HUES64 (cell line): Measurements from ENCODE around the gene REEP5.
"Not testable (repeated sequence)": the region's sequence is repeated elsewhere in the genome, so short reads cannot be mapped to it uniquely, and the experiment has no call there.

ENCODE experiments used
- H3K27ac ChIP-seq: 2 replicates; pipeline ENCODE4 v1.7.0; 2013; ENCODE audit warnings: low read depth, low read length, inconsistent platforms
- H3K27me3 ChIP-seq: 2 replicates; pipeline ENCODE4 v1.6.1; 2013; ENCODE audit warnings: mild to moderate bottlenecking, low read length; ENCODE audit not compliant: insufficient read depth
- H3K36me3 ChIP-seq: 2 replicates; pipeline ENCODE4 v1.6.1; 2013; ENCODE audit warnings: mild to moderate bottlenecking, low read length; ENCODE audit not compliant: insufficient read depth
- H3K4me1 ChIP-seq: 2 replicates; pipeline ENCODE4 v1.6.1; 2013; ENCODE audit warnings: mild to moderate bottlenecking, low read length, moderate library complexity; ENCODE audit not compliant: insufficient read depth
- H3K4me3 ChIP-seq: 2 replicates; pipeline ENCODE4 v1.5.1; 2013; ENCODE audit warnings: mild to moderate bottlenecking, low read length, moderate library complexity
- H3K9ac ChIP-seq: 2 replicates; pipeline ENCODE4 v1.6.1; 2013; ENCODE audit warnings: mild to moderate bottlenecking, low read depth, low read length
- H3K9me3 ChIP-seq: 2 replicates; pipeline ENCODE4 v1.6.1; 2013; ENCODE audit warnings: low read depth, low read length; ENCODE audit not compliant: insufficient read depth
- WGBS: fragments of 150-250, 120-280 bp; methylation state at CpG from one replicate; pipeline ENCODE4 v1.1.7; 2013; ENCODE audit warnings: missing lambda C conversion rate; 5-methylcytosine and 5-hydroxymethylcytosine counted together

Gene REEP5

DNA sequence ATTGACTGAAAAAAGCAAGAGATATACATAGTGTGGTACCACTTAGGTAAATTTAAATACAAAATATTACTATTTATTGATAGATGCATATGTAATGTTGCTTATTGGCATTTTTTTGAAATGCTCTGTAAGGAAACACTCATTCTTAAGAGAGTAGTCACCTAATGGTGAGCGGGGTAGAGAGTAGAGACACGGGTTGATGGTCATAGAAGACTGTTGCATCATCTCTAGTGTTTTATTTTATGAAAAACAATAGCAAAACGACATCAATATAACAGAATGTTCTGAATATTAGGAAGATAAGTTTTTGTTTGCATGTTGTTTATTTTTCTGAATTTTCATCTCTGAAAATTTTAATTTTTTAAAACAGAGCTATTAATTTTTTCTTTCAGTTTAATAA is 56.9 kb downstream of the REEP5 start:
- Histone ChIP-seq H3K4me3 (no peak overlapping the region), H3K27me3 (no peaks in the 10 kb centered on the region), H3K9ac (no peak overlapping the region), H3K36me3 (peaks cover 77% of the 10 kb centered on the region), H3K4me1 (peaks cover 6% of the 10 kb centered on the region), H3K9me3 (no peaks in the 10 kb centered on the region), H3K27ac (no peak overlapping the region)
- WGBS: 98% methylated on average over 3 of the region's 3 CpGs

DNA sequence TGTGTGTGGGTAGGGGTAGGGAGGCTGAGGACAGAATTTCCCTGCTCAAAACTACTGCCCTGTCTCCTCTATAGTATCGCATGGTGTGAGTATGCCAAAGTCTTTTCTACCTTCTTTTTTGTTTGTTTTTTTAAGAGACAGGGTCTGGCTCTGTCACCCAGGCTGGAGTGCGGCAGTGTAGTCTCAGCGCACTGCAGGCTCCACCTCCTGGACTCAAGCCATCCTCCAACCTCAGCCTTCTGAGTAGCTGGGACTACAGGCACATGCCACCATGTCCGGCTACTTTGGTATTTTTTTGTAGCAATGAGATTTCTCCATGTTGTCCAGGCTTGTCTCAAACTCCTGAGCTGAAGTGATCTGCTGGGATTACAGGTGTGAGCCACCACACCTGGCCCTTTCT is 58.5 kb downstream of the REEP5 start:
- no peak overlapping the region for H3K27ac ChIP-seq
- H3K27me3 ChIP-seq: peaks cover 5% of the 10 kb centered on the region; the same call in 1 of the 2 replicates
- no peaks in the 10 kb centered on the region for H3K9me3 ChIP-seq
- peaks cover 6% of the 10 kb centered on the region for H3K4me1 ChIP-seq
- no peak overlapping the region for H3K4me3 ChIP-seq
- H3K36me3 ChIP-seq: peaks cover 61% of the 10 kb centered on the region
- H3K9ac ChIP-seq: no peak overlapping the region
- 94% methylated on average over 3 of the region's 4 CpGs for WGBS

DNA sequence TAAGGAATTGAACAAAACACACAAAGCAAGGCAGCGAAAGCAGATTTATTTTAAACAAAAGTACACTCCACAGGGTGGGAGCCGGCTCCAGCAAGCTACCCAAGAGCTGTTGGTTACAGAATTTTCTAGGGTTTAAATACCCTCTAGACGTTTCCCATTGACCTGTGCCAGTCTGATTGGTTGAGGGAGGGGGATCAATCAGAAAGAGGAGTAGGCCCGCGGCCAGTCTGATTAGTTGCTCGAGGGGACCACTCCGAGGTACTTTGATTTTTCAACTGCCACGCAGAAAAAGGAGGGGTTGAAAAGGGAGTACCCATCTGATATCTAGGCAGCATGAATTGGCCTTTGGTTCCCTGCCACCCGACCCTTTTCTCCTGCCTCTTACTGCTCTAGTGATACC is 59.9 kb downstream of the REEP5 start:
- peaks cover 46% of the 10 kb centered on the region for H3K36me3 ChIP-seq
- peak overlapping the region; percentile 95 for H3K9ac ChIP-seq
- no peak overlapping the region for H3K27ac ChIP-seq
- H3K9me3 ChIP-seq: no peaks in the 10 kb centered on the region
- WGBS: 39% methylated on average over 9 of the region's 9 CpGs
- H3K4me1 ChIP-seq: peaks cover 6% of the 10 kb centered on the region
- peaks cover 18% of the 10 kb centered on the region; the same call in 1 of the 2 replicates for H3K27me3 ChIP-seq
- H3K4me3 ChIP-seq: peak overlapping the region; percentile 90

DNA sequence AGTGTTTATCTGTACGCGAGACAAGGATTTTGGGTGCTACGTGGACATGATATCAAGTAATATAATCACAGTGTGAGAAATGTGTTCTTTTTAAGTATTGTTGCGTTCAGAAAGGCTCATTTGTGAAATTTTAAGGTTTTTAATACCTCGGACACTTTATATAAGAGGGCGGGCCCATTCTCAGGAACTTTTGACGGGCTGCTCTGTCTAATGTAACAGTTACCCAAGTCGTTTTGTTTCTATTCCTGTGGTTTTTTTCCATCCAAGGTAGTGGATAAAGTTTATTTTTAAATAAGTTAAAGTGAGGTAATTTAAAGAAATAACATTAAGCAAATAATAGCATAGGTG is 60.4 kb downstream of the REEP5 start:
- Histone ChIP-seq H3K4me1 (peaks cover 6% of the 10 kb centered on the region), H3K27ac (peak overlapping the region; percentile 79), H3K9ac (peak overlapping the region; percentile 95), H3K9me3 (no peaks in the 10 kb centered on the region), H3K36me3 (peaks cover 41% of the 10 kb centered on the region), H3K27me3 (peaks cover 18% of the 10 kb centered on the region; the same call in 1 of the 2 replicates), H3K4me3 (peak overlapping the region; percentile 90)
- under 1% methylated on average over 8 of the region's 8 CpGs for WGBS

DNA sequence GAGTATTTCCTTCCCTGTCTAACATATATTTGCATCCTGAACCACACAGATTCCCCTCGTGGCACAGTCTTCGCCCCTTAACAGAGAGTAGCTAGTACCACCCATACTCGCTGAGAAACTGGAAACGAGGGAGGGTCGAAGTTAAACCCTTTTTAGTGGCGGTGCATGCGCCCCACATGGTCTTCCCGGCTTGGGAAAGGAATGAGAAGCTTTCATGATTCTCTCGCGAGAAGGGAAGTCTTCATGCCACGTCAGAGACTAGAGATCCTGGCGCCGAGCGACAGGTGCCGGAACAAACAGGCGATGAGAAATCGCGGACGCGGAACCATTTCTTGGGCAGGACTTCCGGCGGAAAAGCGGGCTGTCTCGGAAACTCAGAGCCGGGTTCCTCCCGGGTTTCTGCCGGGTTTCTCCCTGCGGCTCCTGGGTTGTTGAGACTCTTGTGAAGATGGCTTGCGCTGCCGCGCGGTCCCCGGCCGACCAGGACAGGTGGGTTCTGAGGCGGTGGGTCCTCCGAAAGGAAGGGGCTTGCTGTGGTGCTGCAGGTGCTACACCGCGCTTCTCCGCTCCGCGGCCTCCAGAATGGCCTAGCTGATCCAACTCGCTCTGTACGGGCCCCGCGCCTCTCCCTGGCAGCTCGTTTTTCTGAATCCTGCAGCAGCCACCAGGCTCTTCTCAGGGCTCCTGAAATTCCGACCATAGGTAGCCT is 60.9 kb downstream of the REEP5 start, which contains the start of gene SRP19:
SRP19 (plus strand) TSS at position 359 of the 709 bp plus-strand sequence; CDS start at position 449, 90 bp downstream.
- H3K27ac ChIP-seq: peak within 1 kb of the TSS; percentile 79
- WGBS: 2% methylated on average over 47 of the region's 47 CpGs
- peaks cover 18% of the 10 kb centered on the region; the same call in 1 of the 2 replicates for H3K27me3 ChIP-seq
- peaks cover 6% of the 10 kb centered on the region for H3K4me1 ChIP-seq
- peak within 1 kb of the TSS; percentile 90 for H3K4me3 ChIP-seq
- H3K9ac ChIP-seq: peak within 1 kb of the TSS; percentile 95
- no peaks in the 10 kb centered on the region for H3K9me3 ChIP-seq
- peaks cover 36% of the 10 kb centered on the region for H3K36me3 ChIP-seq

DNA sequence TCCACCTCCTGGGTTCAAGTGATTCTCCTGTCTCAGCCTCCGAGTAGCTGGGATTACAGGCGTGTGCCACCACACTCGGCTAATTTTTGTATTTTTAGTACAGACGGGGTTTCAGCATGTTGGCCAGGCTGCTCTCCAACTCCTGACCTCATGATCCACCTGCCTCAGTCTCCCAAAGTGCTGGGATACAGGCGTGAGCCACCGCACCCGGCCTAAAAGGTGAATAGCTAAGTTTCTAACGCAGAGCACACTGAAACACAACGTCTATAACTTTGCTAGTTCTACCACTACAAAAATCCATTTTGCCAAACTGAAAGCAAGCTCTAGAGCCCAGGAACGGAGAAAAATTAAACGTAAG is 61.5 kb downstream of the REEP5 start:
- Histone ChIP-seq H3K36me3 (peaks cover 31% of the 10 kb centered on the region), H3K9ac (peak overlapping the region; percentile 95), H3K27ac (peak overlapping the region; percentile 48; the same call in 1 of the 2 replicates), H3K27me3 (peaks cover 21% of the 10 kb centered on the region; the same call in 1 of the 2 replicates), H3K4me3 (peak overlapping the region; percentile 90)
- H3K4me1 ChIP-seq, H3K9me3 ChIP-seq: not testable (repeated sequence)
- 90% methylated on average over 11 of the region's 11 CpGs for WGBS

DNA sequence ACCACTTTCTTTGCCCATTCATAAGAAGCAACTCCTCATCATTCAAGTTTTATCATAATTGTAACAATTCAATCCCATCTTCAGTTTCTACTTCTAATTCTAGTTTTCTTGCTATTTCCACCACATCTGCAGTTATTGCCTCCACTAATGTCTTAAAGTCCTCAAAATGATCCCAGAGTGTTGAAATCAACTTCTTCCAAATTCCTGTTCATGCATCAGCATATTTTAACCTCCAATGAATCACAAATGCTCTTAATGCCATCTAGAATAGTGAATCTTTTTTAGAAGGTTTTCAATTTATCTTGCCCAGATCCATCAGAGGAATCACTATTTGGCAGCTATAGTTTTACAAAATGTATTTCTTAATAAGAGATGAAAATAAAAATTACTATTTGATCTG is 64.2 kb downstream of the REEP5 start:
- no peak overlapping the region for H3K27ac ChIP-seq
- peaks cover 22% of the 10 kb centered on the region; the same call in 1 of the 2 replicates for H3K27me3 ChIP-seq
- H3K9me3 ChIP-seq: no peaks in the 10 kb centered on the region
- no peak overlapping the region for H3K4me3 ChIP-seq
- H3K4me1 ChIP-seq: peaks cover 6% of the 10 kb centered on the region
- peaks cover 4% of the 10 kb centered on the region for H3K36me3 ChIP-seq
- H3K9ac ChIP-seq: no peak overlapping the region

DNA sequence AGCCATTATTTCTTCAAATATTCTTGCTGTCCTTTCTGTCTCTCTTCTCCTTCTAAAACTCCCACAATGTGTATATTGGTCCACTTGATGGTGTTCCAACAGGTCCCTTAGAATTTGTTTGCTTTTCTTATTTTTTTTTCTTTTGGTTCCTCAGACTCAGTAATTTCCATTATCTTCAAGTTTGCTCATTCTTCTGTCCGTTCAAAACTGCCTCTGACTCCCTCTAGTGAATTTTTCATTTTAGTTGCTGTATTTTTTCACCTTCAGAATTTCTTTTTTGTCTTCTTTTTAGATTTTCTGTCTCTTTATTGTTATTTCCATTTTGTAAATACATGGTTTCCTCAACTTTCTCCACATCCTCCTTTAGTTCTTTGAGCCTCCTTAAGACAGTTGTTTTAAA is 67.4 kb downstream of the REEP5 start:
- H3K36me3 ChIP-seq: no peaks in the 10 kb centered on the region
- no peak overlapping the region for H3K9ac ChIP-seq
- H3K9me3 ChIP-seq: no peaks in the 10 kb centered on the region
- H3K27me3 ChIP-seq: peaks cover 22% of the 10 kb centered on the region; the same call in 1 of the 2 replicates
- H3K27ac ChIP-seq: no peak overlapping the region
- no peaks in the 10 kb centered on the region for H3K4me1 ChIP-seq
- WGBS: 83% methylated on average over 1 of the region's 1 CpG
- no peak overlapping the region for H3K4me3 ChIP-seq

DNA sequence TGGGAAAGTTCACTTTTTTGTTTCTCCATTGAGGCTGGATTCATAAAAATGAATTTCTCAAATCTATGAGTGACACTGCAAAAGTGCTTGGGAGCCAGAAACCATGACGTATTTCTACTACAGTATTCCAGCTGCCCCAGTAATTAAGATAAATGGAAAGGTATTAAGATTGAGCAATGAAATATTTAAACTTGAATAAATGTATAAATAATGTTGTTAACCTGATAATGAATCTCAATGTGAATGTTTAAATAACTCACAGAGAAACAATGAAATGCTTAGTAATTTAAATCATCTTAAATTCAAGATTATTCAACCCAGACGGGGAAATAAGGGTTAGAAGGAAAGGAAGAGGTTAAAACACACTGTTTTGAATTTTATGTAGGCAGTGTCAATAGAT is 72.1 kb downstream of the REEP5 start:
- 100% methylated on average over 1 of the region's 2 CpGs for WGBS
- no peaks in the 10 kb centered on the region for H3K27me3 ChIP-seq
- H3K27ac ChIP-seq: no peak overlapping the region
- H3K4me1 ChIP-seq: peaks cover 17% of the 10 kb centered on the region
- no peaks in the 10 kb centered on the region for H3K36me3 ChIP-seq
- no peaks in the 10 kb centered on the region for H3K9me3 ChIP-seq
- no peak overlapping the region for H3K9ac ChIP-seq
- no peak overlapping the region for H3K4me3 ChIP-seq

DNA sequence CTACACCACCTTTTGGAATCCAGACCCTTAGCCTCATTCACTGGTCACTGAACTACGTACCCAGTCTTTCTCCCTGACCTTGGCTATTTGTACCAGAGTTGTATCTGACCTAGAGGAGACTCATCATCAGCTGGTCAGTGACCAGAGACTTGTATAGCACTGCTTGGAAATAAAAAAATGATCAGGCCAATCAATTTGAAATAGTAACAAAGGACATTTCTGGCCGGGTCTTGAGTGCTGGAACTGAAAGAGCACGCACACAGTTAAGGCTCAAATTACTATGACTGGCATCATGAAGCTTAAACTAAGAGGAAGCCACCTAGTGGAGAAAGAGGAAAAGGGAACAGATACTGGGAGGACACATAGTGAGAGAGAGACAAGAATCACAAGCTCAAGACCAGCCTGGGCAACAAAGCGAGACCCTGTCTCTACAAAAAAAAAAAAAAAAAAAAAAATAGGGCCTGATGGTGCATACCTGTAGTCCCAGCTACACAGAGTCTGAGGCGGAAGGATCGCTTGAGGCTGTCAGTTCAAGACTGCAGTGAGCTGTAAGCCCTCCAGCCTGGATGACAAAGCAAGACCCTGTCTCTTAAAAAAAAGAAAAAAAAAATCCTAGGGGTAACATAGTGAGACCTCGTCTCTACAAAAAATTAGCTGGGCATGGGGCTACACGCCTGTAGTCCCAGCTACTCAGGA is 73.8 kb downstream of the REEP5 start:
- H3K27me3 ChIP-seq: no peaks in the 10 kb centered on the region
- peaks cover under 1% of the 10 kb centered on the region; the same call in 1 of the 2 replicates for H3K9me3 ChIP-seq
- H3K36me3 ChIP-seq: no peaks in the 10 kb centered on the region
- no peak overlapping the region for H3K9ac ChIP-seq
- 0 out of 2 replicates have a peak overlapping the region, but pooled peaks have one; percentile 13 for H3K4me3 ChIP-seq
- peaks cover 17% of the 10 kb centered on the region for H3K4me1 ChIP-seq
- H3K27ac ChIP-seq: no peak overlapping the region
- WGBS: 62% methylated on average over 7 of the region's 8 CpGs

DNA sequence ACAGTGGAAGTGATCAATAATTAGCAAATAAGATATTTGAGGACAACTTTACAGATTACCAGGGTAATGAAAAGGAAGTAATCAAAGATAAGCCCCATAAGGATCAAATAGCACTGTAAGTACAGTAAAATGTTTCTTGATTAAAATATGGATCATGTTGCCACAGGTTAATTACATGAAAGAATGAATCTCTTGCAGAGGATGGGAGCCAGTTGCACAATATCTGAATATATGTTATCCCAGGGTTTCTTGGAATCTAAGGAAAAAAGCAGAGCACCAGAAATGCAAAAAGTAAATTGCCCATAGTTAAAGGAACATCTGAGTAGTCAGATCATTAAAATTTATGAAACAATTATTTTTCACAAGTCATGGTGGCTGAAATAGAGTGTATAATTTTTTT is 74.7 kb downstream of the REEP5 start:
- Histone ChIP-seq H3K9me3 (peaks cover 9% of the 10 kb centered on the region), H3K4me1 (peaks cover 17% of the 10 kb centered on the region), H3K4me3 (no peak overlapping the region), H3K9ac (no peak overlapping the region), H3K27ac (no peak overlapping the region), H3K36me3 (no peaks in the 10 kb centered on the region; the same call in 1 of the 2 replicates), H3K27me3 (no peaks in the 10 kb centered on the region)
